ENCODE data around the gene TCF7L2.

The TCF7L2 gene

GRCh38 chr10:112948196-112948595 is 1.9 kb upstream of the TCF7L2 start:
- no peak for DNase-seq

- DNase-seq = no peak
These were observed 764 bp upstream of the TCF7L2 start for GRCh38 chr10:112949143-112949823.

GRCh38 chr10:112950714-112951358 is 789 bp downstream of the TCF7L2 start:
- no peak for DNase-seq

GRCh38 chr10:112951359-112952281 is 1.6 kb downstream of the TCF7L2 start:
- peak in 1 of 4 experiments; percentile 11 for DNase-seq

- no peak for DNase-seq
These were observed 2.5 kb downstream of the TCF7L2 start for GRCh38 chr10:112952282-112953173.

- DNase-seq = no peak
These were observed 3.4 kb downstream of the TCF7L2 start for GRCh38 chr10:112953174-112954159.

GRCh38 chr10:112954974-112955581 is 5.0 kb downstream of the TCF7L2 start:
- no peak for DNase-seq

- DNase-seq = no peak
These were observed 5.8 kb downstream of the TCF7L2 start for GRCh38 chr10:112955582-112956421.

GRCh38 chr10:112956631-112957350 is 6.7 kb downstream of the TCF7L2 start:
- no peak for DNase-seq

GRCh38 chr10:112957640-112958092 is 7.6 kb downstream of the TCF7L2 start:
- no peak for DNase-seq

- no peak for DNase-seq
These were observed 8.4 kb downstream of the TCF7L2 start for GRCh38 chr10:112958275-112958995.

- no peak for DNase-seq
These were observed 9.3 kb downstream of the TCF7L2 start for GRCh38 chr10:112959207-112959838.

GRCh38 chr10:112960151-112960681 is 10.2 kb downstream of the TCF7L2 start:
- no peak for DNase-seq

- no peak for DNase-seq
These were observed 11.6 kb downstream of the TCF7L2 start for GRCh38 chr10:112961609-112962008.

- DNase-seq = no peak
These were observed 12.3 kb downstream of the TCF7L2 start for GRCh38 chr10:112962343-112962742.

- no peak for DNase-seq
These were observed 13.8 kb downstream of the TCF7L2 start for GRCh38 chr10:112963835-112964234.

- DNase-seq = no peak
These were observed 14.4 kb downstream of the TCF7L2 start for GRCh38 chr10:112964482-112964881.

Data from activated naive CD4-positive, alpha-beta T cell (primary cell).